ENCODE measurements around the gene NMD3.
A peak's percentile ranks its signal among the peaks of the same experiment; 100 is the strongest.
"Not testable (repeated sequence)": the region's sequence is repeated elsewhere in the genome, so short reads cannot be mapped to it uniquely, and the experiment has no call there.

NMD3 gene

DNA sequence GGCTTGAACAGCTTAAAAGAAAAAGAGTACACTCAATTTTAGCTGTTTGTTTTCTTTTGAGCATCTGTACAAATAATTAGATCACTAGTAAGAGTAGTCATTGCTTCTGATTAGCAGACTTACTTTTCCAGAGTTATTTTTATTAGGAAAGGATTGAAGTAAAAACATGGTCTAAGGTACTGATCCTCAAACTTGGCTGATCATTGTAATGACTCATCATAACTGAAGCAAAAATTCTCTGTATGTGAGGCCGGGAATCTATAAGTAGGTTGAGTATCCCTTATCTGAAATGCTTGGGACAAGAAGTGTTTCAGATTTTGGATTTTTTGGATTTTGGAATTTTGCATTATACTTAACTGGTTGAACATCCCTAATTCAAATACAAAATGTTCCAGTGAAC is 12.4 kb downstream of the NMD3 start:
- FAIRE-seq: no peak

DNA sequence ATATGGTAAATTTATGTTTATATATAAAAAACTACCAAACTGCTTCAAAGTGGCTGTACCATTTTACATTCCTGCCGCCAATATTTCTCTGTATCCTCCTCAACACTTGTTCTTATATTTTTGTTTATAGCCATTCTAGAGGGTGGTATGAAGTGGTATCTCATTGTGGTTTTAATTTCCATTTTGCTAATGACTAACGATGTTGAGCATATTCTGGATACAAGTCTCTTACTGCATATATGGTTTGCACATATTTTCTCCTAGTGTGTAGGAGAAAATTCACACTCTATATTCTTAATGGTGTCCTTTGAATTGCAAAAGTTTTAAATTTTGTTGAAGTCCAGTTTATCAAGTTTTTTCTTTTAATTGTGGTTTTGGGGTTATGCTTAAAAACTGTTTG is 15.1 kb downstream of the NMD3 start:
- no peak for FAIRE-seq

DNA sequence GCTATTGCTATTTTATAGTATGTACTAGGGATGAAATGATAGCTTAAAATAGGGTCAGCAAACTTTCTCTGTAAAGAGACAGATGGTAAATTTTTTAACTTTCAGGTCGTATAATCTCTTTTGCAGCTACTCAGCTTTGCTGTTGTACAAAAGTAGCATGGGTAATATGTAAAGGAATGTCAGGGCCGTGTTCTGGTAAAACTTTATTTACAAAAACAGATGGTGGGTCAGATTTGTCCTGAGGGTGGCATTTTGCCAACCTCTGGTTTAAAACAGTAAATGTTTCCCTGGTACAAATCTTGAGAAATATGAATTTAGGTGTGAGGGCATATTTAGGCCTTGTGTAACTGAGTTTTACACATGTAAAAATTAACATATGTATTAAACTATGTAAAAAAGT is 18.6 kb downstream of the NMD3 start:
- no peak for FAIRE-seq

DNA sequence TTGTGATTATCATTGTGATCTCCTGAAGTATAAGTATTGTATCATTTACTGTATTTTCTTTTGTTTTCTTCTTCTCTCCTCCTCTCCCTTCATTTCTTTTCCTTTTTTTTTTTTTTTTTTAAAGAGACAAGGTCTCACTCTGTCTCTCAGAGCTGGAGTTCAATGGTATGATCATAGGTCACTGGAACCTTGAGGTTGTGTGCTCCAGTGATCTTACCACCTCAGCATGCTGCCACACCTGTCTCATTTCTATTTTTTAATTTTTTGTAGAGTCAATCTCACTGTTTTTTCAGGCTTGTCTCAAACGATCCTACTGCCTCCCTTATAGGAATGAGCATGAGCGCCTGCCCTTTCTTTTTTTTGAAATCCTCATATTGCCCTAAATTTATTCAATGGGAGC is 23.4 kb downstream of the NMD3 start:
- no peak for FAIRE-seq

DNA sequence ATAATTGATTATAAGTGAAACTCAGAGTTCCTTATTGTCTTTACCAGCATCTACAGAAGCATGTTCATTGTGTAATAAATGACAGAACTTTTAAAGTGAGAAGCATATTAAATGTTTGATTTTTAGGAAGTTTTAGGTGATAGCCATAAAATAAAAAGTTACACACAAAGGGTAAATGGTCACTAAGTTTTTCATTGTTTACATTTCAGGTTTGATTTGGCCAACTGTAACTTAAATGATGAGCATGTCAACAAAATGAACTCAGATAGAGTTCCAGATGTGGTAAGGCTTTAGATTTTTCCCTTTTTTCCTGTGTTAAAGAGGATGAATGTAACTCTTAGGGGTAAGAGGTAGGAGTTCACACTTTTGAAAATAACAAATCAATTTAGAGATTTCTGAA is 25.9 kb downstream of the NMD3 start:
- no peak for FAIRE-seq

DNA sequence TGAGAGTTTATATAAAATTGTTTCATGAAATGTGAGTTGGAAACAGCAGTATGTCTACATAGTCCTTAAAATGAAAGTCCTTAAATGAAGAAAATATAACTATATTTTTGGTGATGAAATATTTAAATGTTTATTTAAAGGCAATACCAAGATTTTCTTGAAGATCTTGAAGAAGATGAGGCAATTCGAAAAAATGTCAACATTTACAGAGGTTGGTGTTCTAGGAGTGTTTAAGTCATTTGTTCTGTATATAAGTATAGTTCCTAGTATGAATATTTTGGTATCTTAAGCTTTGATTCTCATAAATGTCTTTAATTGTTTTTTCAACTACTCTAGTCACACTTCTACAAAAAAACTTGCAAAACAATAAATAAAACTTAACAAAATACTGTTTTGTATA is 29.0 kb downstream of the NMD3 start:
- no peak for FAIRE-seq

DNA sequence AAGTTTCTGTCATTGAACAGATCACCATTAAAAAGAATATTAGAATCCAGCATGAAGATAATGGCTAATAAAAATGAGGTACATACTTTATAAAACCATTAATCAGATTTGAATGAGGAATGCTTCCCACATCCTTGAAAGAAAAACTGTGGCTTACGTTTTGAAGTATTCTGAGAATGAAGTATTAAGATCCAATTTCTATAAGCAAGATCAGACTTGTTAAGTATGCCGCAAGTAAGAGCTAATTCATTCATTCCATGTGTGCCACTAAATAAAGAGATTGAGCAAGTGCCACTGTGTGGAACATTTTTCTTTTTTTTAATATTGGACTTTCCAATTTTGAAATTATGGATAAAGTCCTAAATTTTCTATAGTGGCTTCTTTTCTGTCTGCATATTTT is 30.6 kb downstream of the NMD3 start:
- FAIRE-seq: no peak

DNA sequence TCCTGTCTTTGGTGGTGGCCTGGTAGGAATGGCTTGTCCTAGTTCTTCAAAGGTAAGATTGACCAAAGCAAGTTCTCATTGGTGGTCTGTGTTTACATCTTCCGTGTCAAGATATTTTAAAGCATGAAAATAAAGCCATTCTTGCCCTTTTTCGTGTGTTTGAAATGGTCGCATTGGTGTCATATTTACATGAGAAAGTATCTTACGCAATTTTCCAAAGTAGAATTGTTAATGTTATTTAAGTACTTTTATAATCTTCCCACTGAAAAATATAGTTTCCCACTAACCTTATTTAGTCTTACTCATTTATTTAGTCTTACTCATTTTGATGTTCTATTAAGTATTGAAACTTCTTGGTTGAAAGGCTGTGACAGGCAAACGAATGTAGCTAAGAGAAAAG is 31.0 kb downstream of the NMD3 start:
- no peak for FAIRE-seq

DNA sequence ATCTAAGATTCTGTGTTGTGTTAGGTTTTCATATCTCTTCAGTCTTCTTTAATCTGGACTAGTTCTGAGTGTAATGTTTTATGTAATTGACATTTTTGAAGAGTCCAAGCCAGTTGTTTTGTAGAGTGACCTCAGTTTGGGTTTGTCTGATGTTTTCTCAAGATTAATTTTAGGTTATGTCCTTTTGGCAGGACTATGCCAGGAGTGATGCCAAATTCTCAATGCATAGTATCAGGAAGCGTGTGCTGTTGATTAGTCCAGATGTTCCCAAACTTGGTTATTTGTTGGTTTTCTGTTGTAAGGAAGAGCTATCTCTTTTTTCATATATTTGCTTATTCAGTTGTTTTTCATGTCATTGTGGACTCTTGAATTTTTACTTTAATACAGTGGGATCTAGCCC is 32.6 kb downstream of the NMD3 start:
- no peak for FAIRE-seq

DNA sequence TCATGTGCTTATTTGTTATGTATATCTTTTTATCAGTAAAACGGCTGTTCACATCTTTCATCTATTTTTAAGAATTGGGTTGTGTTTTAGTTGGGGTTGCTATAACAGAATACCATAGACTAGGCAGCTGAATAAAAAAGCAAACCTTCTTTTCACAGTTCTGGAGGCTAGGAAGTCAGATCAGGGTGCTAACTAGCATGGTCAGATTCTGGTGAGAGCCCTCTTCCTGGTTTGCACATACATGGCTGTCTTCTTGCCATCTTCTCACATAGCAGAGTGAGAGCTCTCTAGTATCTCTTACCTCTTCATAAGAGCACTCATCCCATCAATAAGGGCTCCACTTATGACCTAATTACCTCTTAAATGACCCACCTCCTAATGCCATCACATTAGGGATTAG is 33.8 kb downstream of the NMD3 start:
- no peak for FAIRE-seq

DNA sequence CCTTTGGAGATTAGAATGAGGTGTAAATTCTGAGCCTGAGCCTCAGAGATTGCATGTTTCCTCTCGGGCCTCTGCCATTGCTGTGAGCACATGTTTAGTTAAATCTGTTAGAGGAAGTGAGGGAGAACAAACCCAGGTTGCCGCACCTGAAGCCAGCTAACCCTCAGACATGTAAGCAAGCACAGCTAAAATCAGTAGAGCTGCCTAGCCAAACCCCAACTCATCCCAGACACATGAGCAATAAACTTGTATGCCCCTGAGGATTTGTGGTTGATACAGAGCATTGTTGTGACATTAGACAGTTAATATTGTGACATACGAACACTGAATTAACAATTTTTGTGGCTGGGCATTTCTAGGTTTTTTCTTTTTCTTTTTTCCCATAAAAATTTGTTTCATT is 41.9 kb downstream of the NMD3 start:
- FAIRE-seq: no peak

DNA sequence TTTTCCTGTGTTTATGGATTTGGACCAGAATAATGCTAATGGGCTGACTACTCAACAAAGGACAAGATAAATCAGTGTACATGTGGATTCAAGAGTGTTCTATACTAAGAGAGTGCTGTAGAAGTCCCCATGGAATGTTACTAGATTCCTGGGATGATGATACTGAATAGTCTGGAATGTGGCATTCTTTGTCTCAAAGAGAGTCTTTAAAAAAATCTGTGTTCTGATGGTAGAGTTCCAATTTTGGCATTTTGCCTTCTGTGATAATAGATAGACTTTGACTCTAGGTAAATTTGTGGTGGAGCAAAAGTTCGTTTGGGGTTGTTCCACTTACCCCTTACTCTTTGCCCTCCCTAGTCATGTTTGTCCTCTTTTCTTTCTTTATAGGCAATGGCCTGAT is 43.7 kb downstream of the NMD3 start:
- FAIRE-seq: no peak

DNA sequence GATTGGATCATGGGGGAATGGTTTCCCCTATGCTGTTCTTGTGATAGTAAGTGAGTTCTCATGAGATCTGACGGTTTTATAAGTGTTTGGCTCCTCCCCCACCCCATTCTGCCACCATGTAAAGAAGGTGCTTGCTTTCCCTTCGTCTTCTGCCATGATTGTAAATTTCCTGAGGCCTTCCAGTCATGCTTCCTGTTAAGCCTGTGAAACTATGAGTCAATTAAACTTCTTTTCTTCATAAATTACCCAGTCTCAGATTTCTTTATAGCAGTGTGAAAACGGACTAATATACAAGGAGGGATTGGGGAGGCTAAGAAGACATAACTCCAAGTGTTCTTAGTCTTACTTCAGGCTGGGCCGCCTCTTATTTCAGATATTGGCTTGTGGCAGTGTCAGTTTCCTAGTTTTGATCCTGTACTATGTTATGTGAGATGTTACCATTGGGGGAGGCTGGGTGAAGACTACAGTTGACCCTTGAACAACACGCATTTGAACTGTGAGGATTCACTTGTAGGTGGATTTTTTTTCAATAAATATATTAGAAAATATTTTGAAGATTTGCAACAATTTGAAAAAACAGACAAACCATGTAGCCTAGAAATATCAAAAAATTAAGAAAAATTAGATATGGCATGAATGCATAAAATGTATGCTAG is 44.9 kb downstream of the NMD3 start:
- no peak for FAIRE-seq

DNA sequence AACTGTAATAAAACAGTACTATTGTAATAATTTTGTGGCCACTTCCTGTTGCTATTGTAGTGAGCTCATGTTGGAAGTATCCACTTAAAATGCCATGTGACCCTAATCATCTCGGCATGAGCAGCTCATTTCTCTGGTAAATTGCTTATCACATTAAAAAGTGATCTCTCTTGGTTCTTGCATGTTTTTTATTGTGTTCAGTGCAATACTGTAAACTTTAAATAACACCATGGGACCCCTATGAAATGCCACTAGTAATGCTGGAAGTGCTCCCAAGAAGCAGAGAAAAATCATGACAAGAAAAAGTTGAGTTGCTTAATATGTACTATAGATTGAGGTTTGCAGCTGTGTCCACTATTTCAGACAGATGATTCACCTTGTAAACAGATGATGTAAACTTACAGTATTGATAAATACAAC is 45.6 kb downstream of the NMD3 start:
- no peak for FAIRE-seq

DNA sequence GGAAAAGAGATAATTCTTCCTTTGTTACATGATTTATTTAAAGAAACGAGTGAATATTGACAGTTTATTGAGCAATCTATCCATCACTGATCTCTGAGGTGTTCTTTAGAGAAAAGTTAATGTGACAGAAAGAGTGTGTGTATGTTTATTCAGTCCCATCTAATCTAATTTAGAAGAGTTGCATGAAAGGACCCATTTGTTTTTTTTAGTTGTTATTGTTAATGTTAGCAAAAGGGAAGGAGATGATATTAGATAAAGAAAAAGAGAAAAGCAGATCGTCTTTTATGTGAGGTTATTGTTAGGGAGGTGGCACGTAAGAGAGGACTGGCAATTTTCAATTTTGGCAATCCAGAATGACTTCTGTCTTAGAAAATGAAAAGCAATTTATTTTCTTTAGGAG is 46.5 kb downstream of the NMD3 start:
- no peak for FAIRE-seq

DNA sequence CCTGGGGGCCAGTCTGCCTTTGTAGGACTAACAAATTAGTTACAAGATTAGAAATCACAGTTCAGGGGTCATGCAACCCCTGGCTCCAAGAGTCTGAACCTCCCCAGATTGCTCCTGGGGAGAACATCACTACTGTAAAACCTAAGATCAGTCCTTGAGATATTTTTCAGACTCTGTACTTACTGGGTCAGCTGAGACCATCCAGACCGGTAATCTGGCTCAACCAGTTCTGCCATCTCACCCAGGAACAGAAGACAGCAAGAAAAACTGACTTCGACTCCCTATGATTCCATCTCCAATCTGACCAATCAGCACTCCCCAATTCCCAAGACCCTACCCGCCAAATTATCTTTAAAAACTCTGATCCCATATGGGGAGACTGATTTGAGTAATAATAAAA is 47.5 kb downstream of the NMD3 start:
- no peak for FAIRE-seq

DNA sequence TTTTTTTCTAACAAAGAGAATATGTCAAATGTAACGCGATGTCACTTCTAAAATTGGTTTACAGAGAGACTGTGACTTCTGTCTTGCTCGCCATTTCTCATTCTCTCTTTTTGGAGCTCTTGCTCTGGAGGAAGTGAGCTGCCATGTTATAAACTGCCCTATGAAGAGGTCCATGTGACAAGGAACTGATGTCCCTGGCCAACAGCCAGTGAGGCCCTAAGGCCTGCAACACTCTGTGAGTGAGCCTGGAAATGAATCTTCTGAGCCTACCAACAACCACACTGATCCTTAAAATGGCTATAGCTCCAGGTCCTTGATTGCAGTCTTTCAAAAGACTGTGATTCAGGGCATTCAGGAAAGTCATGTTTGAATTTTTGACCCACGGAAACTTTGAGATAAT is 49.9 kb downstream of the NMD3 start:
- FAIRE-seq: no peak

DNA sequence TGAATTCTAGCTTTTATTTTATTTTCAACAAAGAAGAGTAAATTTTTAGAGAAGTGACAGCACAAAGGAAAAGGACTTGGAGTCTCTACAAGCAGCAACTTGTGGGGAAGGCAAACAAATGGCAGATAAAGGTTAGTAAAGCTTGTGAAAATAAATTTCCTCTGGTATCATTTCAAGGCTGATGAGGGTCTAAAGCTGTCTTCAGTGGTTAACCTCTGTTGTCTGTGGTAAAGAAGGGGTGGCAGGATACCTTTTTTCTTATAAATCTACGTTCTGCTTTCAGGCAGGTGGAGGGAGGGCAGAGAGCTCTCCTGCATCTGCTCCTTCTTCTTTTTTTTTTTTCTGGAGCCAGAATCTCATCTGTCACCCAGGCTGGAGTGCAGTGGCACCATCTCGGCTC is 50.5 kb downstream of the NMD3 start:
- FAIRE-seq: no peak

DNA sequence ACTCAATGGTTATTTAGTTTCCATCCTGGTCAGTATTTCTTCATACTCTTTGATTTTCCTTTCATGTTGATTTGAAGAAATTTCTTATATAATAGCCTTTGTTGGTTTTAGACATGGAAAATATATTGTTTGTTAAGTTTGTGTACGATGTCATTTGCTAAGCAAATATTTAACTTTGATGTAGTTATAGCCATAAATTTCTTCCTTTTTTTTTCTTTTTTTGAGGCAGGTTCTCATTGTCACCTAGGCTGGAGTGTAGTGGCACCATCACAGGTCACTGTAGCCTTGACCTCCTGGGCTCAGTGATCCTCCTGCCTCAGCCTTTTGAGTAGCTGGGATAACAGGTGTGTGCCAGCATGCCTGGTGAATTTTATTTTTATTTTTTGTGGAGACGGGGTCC is 51.4 kb downstream of the NMD3 start:
- FAIRE-seq: no peak

DNA sequence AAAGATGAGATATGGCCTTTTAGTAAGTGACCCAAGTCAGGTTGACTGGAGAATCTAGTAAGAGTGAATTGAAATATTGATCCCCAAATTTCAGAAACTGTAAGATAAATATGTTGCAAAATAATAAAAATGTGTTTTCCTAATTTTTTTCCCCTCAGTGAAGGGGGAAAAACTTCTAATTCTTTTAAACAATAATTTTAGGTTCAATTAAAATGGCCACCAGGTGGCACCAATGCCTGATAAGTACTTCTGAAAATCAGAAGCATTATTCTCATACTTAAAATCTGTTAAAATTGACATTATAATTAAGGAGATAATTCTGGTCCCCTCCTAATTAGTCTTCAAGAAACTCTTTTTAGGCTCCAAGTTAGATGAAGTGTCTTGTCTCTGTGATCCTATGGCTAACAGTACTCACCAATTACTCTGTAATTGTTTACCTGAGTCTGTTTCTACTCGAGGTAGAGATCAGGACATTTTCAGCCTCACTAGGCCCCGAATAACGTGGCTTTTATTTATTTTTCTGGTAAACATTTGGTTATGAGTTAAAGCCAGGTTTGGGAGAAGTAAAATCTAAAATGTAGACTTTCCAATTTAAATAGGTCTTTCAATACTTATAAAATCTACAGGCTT is 52.6 kb downstream of the NMD3 start:
- peak; percentile 43 for FAIRE-seq

DNA sequence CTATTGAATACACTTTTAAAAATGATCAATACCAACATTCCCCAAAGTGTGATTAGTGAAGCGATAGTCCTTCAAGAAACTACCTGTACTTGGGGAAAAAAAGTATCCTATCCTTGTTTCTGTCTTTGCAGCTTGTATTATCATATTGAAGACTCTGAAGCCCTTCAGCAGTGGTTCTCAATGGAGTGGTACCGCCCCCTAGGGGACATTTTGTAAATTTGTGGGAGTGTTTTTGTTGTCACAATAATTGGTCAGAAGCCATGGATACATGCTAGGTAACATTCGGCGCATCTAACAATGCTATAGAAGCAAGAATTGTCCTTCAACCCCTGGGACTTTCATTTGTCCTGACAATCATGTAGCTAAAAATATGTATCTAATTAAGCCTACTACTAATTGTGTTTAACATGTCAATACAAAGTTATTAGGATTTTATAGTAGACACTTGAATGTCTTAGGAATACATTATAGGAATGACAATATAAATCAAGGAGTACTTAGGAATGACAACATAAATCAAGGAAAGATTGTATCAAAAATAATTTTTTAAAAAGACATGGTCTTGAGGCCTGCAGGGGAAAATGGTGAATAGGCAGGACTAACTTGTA is 53.7 kb downstream of the NMD3 start:
- no peak for FAIRE-seq

DNA sequence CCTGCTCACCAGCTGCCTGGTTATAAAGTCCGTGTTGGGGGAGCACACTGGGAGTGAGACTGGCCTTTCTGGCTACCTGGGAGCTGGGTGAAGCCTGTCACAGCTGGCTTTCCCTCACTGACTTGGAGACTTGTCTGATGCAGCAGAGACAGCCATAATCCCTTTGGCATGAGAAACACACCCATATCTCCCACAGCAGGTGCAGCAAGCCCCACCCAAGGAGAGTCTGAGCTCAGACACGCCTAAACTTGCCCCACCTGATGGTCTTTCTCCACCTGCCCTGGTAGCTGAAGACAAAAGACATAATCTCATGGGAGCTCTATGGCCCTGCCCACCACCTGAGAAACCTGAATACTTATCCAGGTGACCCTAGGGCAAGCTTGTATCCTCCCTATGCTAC is 54.8 kb downstream of the NMD3 start:
- no peak for FAIRE-seq

DNA sequence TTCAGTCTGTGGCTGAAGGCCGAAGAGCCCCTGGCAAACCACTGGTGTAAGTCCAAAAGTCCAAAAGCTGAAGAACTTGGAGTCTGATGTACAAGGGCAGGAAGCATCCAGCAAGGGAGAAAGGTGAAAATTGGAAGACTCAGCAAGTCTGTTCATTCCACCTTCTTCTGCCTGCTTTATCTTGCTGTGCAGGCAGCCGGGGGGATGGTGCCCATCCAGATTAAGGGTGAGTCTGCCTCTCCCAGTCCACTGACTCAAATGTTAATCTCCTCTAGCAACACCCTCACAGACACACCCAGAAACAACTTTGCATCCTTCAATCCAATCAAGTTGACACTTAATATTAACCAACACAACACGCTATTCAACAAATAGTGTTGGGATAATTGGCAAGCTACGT is 61.3 kb downstream of the NMD3 start:
- FAIRE-seq: not testable (repeated sequence)

DNA sequence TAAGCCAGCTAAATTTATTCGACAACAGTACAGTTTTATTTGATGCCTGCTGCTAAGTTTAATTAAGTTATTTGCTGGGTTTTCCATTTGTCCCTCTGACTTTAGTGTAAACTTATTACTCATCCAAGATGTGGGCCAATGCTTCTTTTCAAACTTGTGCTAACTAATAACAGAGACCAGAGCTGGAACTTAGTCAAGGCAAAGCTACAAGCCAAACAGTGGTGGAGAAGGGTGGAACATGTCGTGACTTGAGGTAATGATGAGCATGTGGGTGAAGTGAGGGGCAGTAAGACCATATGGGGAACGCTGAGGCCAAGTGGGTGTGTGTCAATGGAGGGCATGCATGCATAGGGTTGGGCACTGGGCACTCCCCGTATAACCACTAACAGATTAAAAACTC is 63.9 kb downstream of the NMD3 start:
- no peak for FAIRE-seq

DNA sequence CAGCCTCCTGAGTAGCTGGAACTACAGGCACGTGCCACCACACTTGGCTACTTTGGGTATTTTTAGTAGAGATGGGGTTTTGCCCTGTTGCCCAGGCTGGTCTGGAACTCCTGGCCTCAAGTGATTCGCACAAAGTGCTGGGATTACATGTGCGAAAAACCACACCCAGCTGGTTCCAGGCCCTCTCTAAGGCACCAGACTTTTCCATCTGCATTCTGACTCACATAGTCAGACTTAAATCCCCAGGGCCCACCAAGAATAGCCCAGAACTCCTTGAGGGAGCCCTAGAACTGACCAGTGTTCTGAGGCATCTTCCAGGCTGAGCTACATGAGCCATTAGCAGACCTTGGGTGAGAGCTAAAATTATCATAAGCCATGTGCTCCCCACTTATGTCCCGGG is 68.1 kb downstream of the NMD3 start:
- no peak for FAIRE-seq

Data from colon (tissue), 2 donors.